HepG2 (cell line): Measurements from ENCODE around the gene PCDHGA11. TPM values are rescaled to one million over a fixed set of nuclear protein-coding genes. Genes with fewer than 3 reads are reported as not detected.

ENCODE experiments used
- ATAC-seq: fragments of 200-7000 bp; cut with Tn5 transposase; 3 replicates; pipeline ENCODE4 v1.9.1; 2020; ENCODE audit warnings: mild to moderate bottlenecking, moderate library complexity
- BruUV-seq: library from RNA; stranded (reverse); fragments of 400-500 nt; replicated peaks from 2 replicates; lab custom pipeline; 2021; lab: Mats Ljungman, UMichigan
- CTCF ChIA-PET: fragments of 300-600 bp; formaldehyde crosslinking; extraction: SDS; loops from one replicate; lab custom pipeline; 2021; ENCODE audit warnings: low total read pairs, inconsistent platforms, low intra/inter-chr PET ratio; lab: Yijun Ruan, JAX
- POLR2A ChIA-PET: fragments of 350-600 bp; sonication (Branson Sonifier 250); formaldehyde crosslinking; loops from one replicate; lab custom pipeline; 2020; ENCODE audit warnings: antibody characterized with exemption, inconsistent platforms; lab: Yijun Ruan, JAX
- DNase-seq: peaks from one replicate; pipeline ENCODE4 v3.0.0-alpha.2; 2015; ENCODE audit warnings: low spot score
- FAIRE-seq: peaks from 3 replicates; lab custom pipeline; 2011; peaks lifted over from hg19 to GRCh38; lab: Jason Lieb, UNC
- H2AFZ ChIP-seq: one replicate; pipeline ENCODE4 v1.6.1; 2011; ENCODE audit warnings: low read length, inconsistent platforms
- H3K27ac ChIP-seq: fragments of 300-600 bp; 3 replicates; pipeline ENCODE4 v1.8.0; 2011; ENCODE audit warnings: mixed run types, mild to moderate bottlenecking, mixed read lengths, low read length, inconsistent platforms; ENCODE audit not compliant: insufficient read depth; ENCODE audit errors: extremely low read length
- H3K27me3 ChIP-seq, 2 experiments: fragments of 200-600 bp in 1 of 2; 2 replicates in 1 of 2; 3 replicates in 1 of 2; pipeline versions ENCODE4 v1.6.0 to v1.8.0; 2011; ENCODE audit warnings: low read length in 2 of 2, mild to moderate bottlenecking in 2 of 2, moderate library complexity in 2 of 2, inconsistent platforms in 1 of 2; ENCODE audit not compliant: insufficient read depth in 2 of 2, control insufficient read depth in 1 of 2
- H3K36me3 ChIP-seq, 2 experiments: fragments of 200-600 bp in 1 of 2; replicated peaks in 1 of 2; 2 replicates in 1 of 2; 3 replicates in 1 of 2; pipeline versions ENCODE4 v1.5.1 to v1.8.0; 2011; ENCODE audit warnings: low read length in 2 of 2, inconsistent platforms in 1 of 2; ENCODE audit not compliant: insufficient read depth in 2 of 2, control insufficient read depth in 1 of 2
- H3K4me1 ChIP-seq: 2 replicates; pipeline ENCODE4 v1.5.1; 2012; ENCODE audit warnings: low read length, inconsistent platforms; ENCODE audit not compliant: insufficient read depth
- H3K4me2 ChIP-seq: 2 replicates; pipeline ENCODE4 v1.6.0; 2011; ENCODE audit warnings: low read depth, low read length, inconsistent platforms
- H3K4me3 ChIP-seq, 3 experiments: fragments of 200-600 bp in 1 of 3; sonication (generic), shearing (Covaris generic) in 1 of 3; replicated peaks in 1 of 3; 2 replicates each; pipeline ENCODE4 v1.5.1; 2011 to 2016; ENCODE audit warnings: low read length in 3 of 3, inconsistent platforms in 2 of 3, low read depth in 2 of 3, mild to moderate bottlenecking in 2 of 3, control low read depth in 1 of 3, mixed read lengths in 1 of 3; ENCODE audit not compliant: insufficient read depth in 1 of 3
- H3K79me2 ChIP-seq: one replicate; pipeline ENCODE4 v1.6.1; 2011; ENCODE audit warnings: low read length, inconsistent platforms; ENCODE audit not compliant: insufficient read depth
- H3K9ac ChIP-seq: 2 replicates; pipeline ENCODE4 v1.6.0; 2011; ENCODE audit warnings: mild to moderate bottlenecking, low read depth, low read length, inconsistent platforms; ENCODE audit not compliant: insufficient read depth
- H3K9me3 ChIP-seq: 2 replicates; pipeline ENCODE4 v1.5.1; 2012; ENCODE audit warnings: mild to moderate bottlenecking, low read length
- H4K20me1 ChIP-seq: 2 replicates; pipeline ENCODE4 v1.6.0; 2011; ENCODE audit warnings: inconsistent platforms, mild to moderate bottlenecking, low read length, moderate library complexity; ENCODE audit not compliant: insufficient read depth
- DPF2 ChIP-seq: sonication (generic); formaldehyde crosslinking; IDR thresholded peaks from 2 replicates; pipeline ENCODE4 v1.4.0; 2020; ENCODE audit warnings: mild to moderate bottlenecking, low read depth, missing genetic modification reagents, borderline replicate concordance
- GTF3A ChIP-seq: sonication (generic); formaldehyde crosslinking; conservative IDR thresholded peaks from 2 replicates; pipeline ENCODE4 v1.4.0; 2020; ENCODE audit warnings: mild to moderate bottlenecking, missing genetic modification reagents
- HNRNPK ChIP-seq: fragments of 200-400 bp; formaldehyde crosslinking; IDR thresholded peaks from 2 replicates; pipeline ENCODE4 v1.6.1; 2018; ENCODE audit warnings: low read length, low read depth, moderate library complexity, mild to moderate bottlenecking; ENCODE audit not compliant: poor library complexity, severe bottlenecking
- MXI1 ChIP-seq: IDR thresholded peaks from 3 replicates; pipeline ENCODE4 v1.6.1; 2012; ENCODE audit warnings: low read depth, low read length, inconsistent platforms, borderline replicate concordance
- NRL ChIP-seq: sonication (generic); formaldehyde crosslinking; IDR thresholded peaks from 2 replicates; pipeline ENCODE4 v1.5.0; 2020; ENCODE audit warnings: missing genetic modification reagents, mild to moderate bottlenecking, moderate library complexity, borderline replicate concordance
- RBFOX2 ChIP-seq: fragments of 200-400 bp; formaldehyde crosslinking; IDR thresholded peaks from 2 replicates; pipeline ENCODE4 v1.6.1; 2017; ENCODE audit warnings: low read depth, mild to moderate bottlenecking, low read length
- SMARCE1 ChIP-seq: fragments of 450-650 bp; IDR thresholded peaks from 2 replicates; pipeline ENCODE4 v1.6.1; 2017; ENCODE audit warnings: borderline replicate concordance
- SRSF1 ChIP-seq: fragments of 200-400 bp; formaldehyde crosslinking; optimal IDR thresholded peaks from 2 replicates; pipeline ENCODE3; 2017; ENCODE audit warnings: mild to moderate bottlenecking, low read depth, low read length, moderate library complexity
- ZFP62 ChIP-seq: sonication (generic); formaldehyde crosslinking; IDR thresholded peaks from 2 replicates; pipeline ENCODE4 v1.4.0; 2020; ENCODE audit warnings: missing genetic modification reagents
- ZNF205 ChIP-seq: IDR thresholded peaks from 2 replicates; pipeline ENCODE4 v1.6.1; 2018; ENCODE audit warnings: missing biosample characterization, missing genetic modification reagents
- ZNF292 ChIP-seq: sonication (generic); formaldehyde crosslinking; IDR thresholded peaks from 2 replicates; pipeline ENCODE4 v1.8.1; 2022; ENCODE audit warnings: mild to moderate bottlenecking, low read depth, missing genetic modification reagents, borderline replicate concordance
- ZSCAN9 ChIP-seq: IDR thresholded peaks from 2 replicates; pipeline ENCODE4 v1.6.1; 2016; ENCODE audit warnings: borderline replicate concordance
- WGBS: methylation state at CpG from one replicate; pipeline ENCODE4 v1.1.6; 2017; ENCODE audit warnings: low lambda C conversion rate; 5-methylcytosine and 5-hydroxymethylcytosine counted together
- in situ Hi-C: cut with HindIII; loops from 2 replicates; pipeline ENCODE4 v1.10.0; 2017; ENCODE audit warnings: low pct_unique_long_range_greater_than_20kb; ENCODE audit not compliant: extremely low pct_ligation_motif_present
- intact Hi-C: fragments of 100-400 bp; cut with micrococcal nuclease; formaldehyde crosslinking; loops from one replicate; pipeline ENCODE4 v1.10.0; 2022; ENCODE audit not compliant: unreplicated experiment
- polyA plus RNA-seq, 8 experiments: library from polyadenylated mRNA; depleted of rRNA in 3 of 8; stranded (reverse) in 7 of 8; unstranded in 1 of 8; fragments of >200 nt; fragmentation: Illumina TruSeq in 4 of 8; extraction: Trizol in 4 of 8; gene quantifications; 2 replicates each; pipeline versions ENCODE4 v1.2.1 to v1.2.3, GENCODE V29; 2011 to 2016; ENCODE audit warnings: low read depth in 4 of 8, missing spikeins in 1 of 8, mixed read lengths in 1 of 8; ENCODE audit not compliant: insufficient read depth in 1 of 8
- total RNA-seq, 5 experiments: library from RNA; depleted of rRNA; stranded (reverse); fragments of >200 nt; fragmentation: Illumina TruSeq; extraction: Trizol; gene quantifications; 2 replicates each; pipeline ENCODE4 v1.2.3, GENCODE V29; 2016; ENCODE audit warnings: low read depth in 1 of 5
- TF ChIP-seq, protein P1 (sequence below): sonication (generic); formaldehyde crosslinking; IDR thresholded peaks from 2 replicates; pipeline ENCODE4 v1.9.0; 2021; ENCODE audit warnings: missing genetic modification reagents, mild to moderate bottlenecking, borderline replicate concordance
- TF ChIP-seq, protein P2 (sequence below): sonication (generic); formaldehyde crosslinking; IDR thresholded peaks from 2 replicates; pipeline ENCODE4 v1.4.0; 2020; ENCODE audit warnings: missing genetic modification reagents
- TF ChIP-seq, protein P3 (sequence below): sonication (generic); formaldehyde crosslinking; IDR thresholded peaks from 2 replicates; pipeline ENCODE4 v1.4.0; 2020; ENCODE audit warnings: missing genetic modification reagents
- TF ChIP-seq, protein P4 (sequence below): sonication (generic); formaldehyde crosslinking; IDR thresholded peaks from 2 replicates; pipeline ENCODE4 v1.4.0; 2020; ENCODE audit warnings: mild to moderate bottlenecking, low read depth, missing genetic modification reagents
- TF ChIP-seq, protein P5 (sequence below): sonication (generic); formaldehyde crosslinking; IDR thresholded peaks from 2 replicates; pipeline ENCODE4 v1.4.0; 2020; ENCODE audit warnings: missing genetic modification reagents

PCDHGA11 gene
- total and polyA plus RNA-seq, 2 of the 13 experiments (the other 11 are each of a cell fraction or from before 2014, with no cell fraction given) = 0.04 to 0.24 TPM

DNA sequence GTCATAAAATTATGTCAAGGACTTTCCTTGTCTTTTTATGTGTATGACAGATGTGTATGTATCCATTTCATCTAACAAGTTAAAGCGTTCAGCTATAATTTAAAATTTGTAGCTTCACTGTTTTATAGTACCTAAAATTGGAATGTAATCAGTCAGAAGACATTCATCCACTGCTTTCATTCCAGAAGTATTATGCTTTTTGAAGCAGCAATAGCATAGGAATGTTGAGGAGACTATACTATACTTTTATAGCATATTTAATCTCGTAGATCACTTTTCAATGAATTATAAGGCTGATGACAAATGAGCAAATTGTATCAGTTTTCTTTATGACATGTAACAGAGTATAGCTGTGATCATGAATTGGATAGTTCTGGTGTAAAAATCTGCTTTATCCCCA, 16.4 kb downstream of the PCDHGA11 start (continued):
- TF ChIP-seq RBFOX2 (no peak), HNRNPK (no peak), SMARCE1 (no peak), MXI1 (no peak), SRSF1 (no peak), ZNF292 (no peak), ZNF205 (CRISPR knock-in tag) (no peak), ZFP62 (CRISPR knock-in tag) (no peak)

DNA sequence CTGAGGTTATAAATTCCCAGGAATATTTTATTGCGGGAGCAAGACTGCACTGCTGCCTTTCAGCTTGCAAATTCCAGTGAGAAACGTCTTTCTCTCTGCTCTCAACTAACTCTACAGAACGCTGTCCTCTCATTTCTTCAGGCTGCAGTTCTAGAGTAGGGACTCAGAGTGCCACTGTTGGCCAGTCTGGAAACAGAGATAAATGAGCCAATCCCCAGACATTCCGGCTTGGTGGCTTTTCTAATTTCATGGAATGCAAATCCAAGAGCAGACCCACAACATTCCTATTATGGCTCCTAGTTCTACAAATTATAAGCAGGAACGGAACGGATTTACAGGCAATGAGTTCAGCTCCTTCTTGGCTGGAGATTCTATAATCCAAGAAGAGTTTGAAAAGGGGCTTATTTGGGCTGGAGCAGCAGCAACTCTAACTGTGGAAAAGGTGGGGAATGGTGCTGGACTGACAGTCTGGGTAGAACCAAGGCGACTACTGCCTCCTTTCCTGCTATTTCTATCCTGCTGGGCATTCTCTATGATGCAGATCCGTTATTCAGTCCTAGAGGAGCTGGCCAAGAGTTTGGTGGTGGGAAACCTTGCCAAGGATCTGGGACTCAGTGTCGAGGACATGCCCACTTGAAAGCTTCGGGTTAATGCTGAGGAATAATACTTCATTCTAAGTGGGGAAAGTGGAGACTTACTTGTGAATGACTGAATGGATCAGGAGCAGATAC, 18.7 kb downstream of the PCDHGA11 start:
- ATAC-seq = no peak

More for the DNA sequence above, 18.7 kb downstream of the PCDHGA11 start:
- no peaks in the 10 kb centered on the region for H3K4me1 ChIP-seq
- intact Hi-C loops = no loop called here
- POLR2A ChIA-PET = no interaction called here
- no peak overlapping the region for H3K27ac ChIP-seq
- FAIRE-seq (no peak), DNase-seq (no peak)
- no peaks in the 10 kb centered on the region for H3K27me3 ChIP-seq
- in situ Hi-C loops = no loop called here
- no peak overlapping the region for H3K4me3 ChIP-seq
- 9% methylated on average over 10 of the region's 10 CpGs for WGBS
- no peak overlapping the region for H2AFZ ChIP-seq
- H4K20me1 ChIP-seq = no peaks in the 10 kb centered on the region
- CTCF ChIA-PET = no interaction called here
- no peaks in the 10 kb centered on the region for H3K9me3 ChIP-seq
- TF ChIP-seq NRL (no peak), SMARCE1 (no peak), ZSCAN9 (no peak), DPF2 (CRISPR knock-in tag) (no peak), GTF3A (CRISPR knock-in tag) (no peak)
- TF ChIP-seq, protein P1, sequence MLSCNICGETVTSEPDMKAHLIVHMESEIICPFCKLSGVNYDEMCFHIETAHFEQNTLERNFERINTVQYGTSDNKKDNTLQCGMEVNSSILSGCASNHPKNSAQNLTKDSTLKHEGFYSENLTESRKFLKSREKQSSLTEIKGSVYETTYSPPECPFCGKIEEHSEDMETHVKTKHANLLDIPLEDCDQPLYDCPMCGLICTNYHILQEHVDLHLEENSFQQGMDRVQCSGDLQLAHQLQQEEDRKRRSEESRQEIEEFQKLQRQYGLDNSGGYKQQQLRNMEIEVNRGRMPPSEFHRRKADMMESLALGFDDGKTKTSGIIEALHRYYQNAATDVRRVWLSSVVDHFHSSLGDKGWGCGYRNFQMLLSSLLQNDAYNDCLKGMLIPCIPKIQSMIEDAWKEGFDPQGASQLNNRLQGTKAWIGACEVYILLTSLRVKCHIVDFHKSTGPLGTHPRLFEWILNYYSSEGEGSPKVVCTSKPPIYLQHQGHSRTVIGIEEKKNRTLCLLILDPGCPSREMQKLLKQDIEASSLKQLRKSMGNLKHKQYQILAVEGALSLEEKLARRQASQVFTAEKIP (CRISPR knock-in tag) = no peak
- TF ChIP-seq, protein P2, sequence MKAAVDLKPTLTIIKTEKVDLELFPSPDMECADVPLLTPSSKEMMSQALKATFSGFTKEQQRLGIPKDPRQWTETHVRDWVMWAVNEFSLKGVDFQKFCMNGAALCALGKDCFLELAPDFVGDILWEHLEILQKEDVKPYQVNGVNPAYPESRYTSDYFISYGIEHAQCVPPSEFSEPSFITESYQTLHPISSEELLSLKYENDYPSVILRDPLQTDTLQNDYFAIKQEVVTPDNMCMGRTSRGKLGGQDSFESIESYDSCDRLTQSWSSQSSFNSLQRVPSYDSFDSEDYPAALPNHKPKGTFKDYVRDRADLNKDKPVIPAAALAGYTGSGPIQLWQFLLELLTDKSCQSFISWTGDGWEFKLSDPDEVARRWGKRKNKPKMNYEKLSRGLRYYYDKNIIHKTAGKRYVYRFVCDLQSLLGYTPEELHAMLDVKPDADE (CRISPR knock-in tag) = no peak
- TF ChIP-seq, protein P3, sequence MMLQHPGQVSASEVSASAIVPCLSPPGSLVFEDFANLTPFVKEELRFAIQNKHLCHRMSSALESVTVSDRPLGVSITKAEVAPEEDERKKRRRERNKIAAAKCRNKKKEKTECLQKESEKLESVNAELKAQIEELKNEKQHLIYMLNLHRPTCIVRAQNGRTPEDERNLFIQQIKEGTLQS (CRISPR knock-in tag) = no peak
- TF ChIP-seq, protein P4, sequence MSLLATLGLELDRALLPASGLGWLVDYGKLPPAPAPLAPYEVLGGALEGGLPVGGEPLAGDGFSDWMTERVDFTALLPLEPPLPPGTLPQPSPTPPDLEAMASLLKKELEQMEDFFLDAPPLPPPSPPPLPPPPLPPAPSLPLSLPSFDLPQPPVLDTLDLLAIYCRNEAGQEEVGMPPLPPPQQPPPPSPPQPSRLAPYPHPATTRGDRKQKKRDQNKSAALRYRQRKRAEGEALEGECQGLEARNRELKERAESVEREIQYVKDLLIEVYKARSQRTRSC (CRISPR knock-in tag) = no peak
- TF ChIP-seq, protein P5, sequence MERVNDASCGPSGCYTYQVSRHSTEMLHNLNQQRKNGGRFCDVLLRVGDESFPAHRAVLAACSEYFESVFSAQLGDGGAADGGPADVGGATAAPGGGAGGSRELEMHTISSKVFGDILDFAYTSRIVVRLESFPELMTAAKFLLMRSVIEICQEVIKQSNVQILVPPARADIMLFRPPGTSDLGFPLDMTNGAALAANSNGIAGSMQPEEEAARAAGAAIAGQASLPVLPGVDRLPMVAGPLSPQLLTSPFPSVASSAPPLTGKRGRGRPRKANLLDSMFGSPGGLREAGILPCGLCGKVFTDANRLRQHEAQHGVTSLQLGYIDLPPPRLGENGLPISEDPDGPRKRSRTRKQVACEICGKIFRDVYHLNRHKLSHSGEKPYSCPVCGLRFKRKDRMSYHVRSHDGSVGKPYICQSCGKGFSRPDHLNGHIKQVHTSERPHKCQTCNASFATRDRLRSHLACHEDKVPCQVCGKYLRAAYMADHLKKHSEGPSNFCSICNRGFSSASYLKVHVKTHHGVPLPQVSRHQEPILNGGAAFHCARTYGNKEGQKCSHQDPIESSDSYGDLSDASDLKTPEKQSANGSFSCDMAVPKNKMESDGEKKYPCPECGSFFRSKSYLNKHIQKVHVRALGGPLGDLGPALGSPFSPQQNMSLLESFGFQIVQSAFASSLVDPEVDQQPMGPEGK (CRISPR knock-in tag) = no peak
- no peaks in the 10 kb centered on the region for H3K36me3 ChIP-seq
- H3K79me2 ChIP-seq = no peaks in the 10 kb centered on the region
- no peak overlapping the region for H3K9ac ChIP-seq
- no peak overlapping the region for H3K4me2 ChIP-seq
- BruUV-seq = no TSS peak
